ENCODE data around the gene PRELID1. TPM values are rescaled to one million over a fixed set of nuclear protein-coding genes. Genes with fewer than 3 reads are reported as not detected.

Gene PRELID1
- total RNA-seq, 2 donors from 2014 or later, result 263 to 276 TPM

DNA sequence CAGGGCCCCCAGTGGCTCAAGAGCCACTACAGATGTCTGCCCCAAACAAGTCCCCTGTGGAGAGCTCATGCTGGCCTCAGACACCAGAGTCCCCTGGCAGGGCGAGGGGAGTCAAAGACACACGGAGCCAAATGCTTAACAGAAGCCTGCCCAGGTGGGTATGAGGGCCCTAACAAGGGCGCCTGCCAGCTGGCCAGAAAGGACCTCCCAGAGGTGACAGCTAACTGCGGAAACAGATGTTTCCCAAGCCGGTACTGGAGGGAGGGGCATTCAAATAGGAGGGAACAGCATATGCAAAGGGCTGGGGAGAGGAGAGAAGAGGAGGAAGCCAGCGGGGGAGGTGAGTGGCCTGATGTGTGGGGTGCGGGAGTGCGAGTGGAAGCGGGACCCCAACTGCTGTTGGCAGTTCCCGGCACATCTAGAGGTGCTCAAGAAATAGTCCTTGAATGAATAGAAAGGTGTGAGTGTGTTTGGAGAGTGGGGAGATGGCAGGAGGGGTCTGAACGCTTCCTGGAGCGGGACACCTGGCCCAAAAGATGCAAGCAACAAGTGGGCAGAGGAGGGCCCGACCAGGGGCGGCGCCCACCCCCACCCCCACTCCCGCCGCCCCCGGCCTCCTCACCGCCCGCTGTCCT, 7.3 kb downstream of the PRELID1 start:
- intact Hi-C loops (cut with DNase I, micrococcal nuclease), result loop anchor here in 1 of 2 donors (10.0 kb wide), 1 partner anchor 54 kb away; no protein-coding TSS in a partner anchor

DNA sequence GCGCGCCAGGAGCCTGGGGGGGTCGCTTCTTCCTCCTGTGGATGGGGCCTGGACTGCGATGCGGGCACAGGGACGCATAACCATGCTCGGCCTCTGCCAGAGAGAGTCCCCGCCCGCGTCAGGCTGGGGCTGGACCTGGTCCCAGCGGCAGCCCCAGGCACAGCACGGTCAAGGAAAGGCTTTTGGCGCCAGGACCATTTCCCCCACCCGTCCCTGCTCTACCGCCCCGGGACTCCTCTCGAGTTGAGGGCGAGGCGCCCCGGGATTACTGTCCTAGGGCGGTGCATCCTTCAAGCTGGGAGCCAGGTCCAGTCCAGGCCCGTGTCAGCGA, 7.8 kb downstream of the PRELID1 start:
- intact Hi-C loops (cut with DNase I, micrococcal nuclease), result loop anchor here in 1 of 2 donors (10.0 kb wide), 1 partner anchor 53 kb away; no protein-coding TSS in a partner anchor
- peak in 1 of 2 donors; percentile 38 for DNase-seq
- peak; percentile 9 for ATAC-seq

More for the DNA sequence above, 7.3 kb downstream of the PRELID1 start:
- DNase-seq, result peak; percentile 37 to 71
- ATAC-seq, result peak; percentile 14

GRCh38 chr5:177311723-177312648, 8.4 kb downstream of the PRELID1 start, which contains the start of gene MXD3:
MXD3 (minus strand) TSS chr5:177311898; CDS start chr5:177311830, 68 bp downstream.
- peak; percentile 97 to 98 for DNase-seq
- intact Hi-C loops (cut with DNase I, micrococcal nuclease), result loop anchor here in 1 of 2 donors (10.0 kb wide), 1 partner anchor 53 kb away; no protein-coding TSS in a partner anchor
- ATAC-seq, result peak; percentile 87

DNA sequence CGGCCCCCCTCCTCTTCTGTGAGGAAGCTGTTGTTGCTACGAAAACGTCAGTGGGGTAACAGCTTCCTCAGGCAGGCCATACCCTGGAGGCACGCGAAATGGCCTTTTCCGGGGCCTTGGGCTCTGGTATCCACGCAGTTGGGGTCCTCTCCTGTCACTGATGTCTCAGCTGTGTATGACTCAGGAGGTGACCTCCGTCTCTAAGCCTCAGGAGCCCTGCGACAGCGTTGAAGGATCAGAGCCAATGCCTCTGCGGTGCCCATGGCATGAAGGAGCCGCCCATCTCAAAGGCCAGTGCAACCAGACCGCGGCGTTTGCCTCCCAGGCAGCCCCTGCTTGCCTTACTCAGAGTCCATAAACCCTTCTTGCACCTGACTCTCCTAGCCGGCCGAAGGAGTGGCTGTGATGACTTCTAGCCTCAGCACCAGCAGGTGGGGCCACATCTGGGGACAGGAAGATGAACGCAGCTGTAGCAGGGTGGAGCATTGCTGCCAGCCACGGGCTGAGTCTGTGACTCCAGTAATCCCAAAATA, 9.1 kb downstream of the PRELID1 start:
- intact Hi-C loops (cut with DNase I, micrococcal nuclease), result loop anchor here in 1 of 2 donors (10.0 kb wide), 1 partner anchor 52 kb away; no protein-coding TSS in a partner anchor
- peak; percentile 66 to 76 for DNase-seq
- ATAC-seq, result peak; percentile 48

- ATAC-seq, result no peak
- intact Hi-C loops (cut with DNase I, micrococcal nuclease), result loop anchor here in 1 of 2 donors (10.0 kb wide), 1 partner anchor 51 kb away; no protein-coding TSS in a partner anchor
- DNase-seq, result peak in 1 of 2 donors; percentile 23
These were observed 10.1 kb downstream of the PRELID1 start for GRCh38 chr5:177313561-177314259.

DNA sequence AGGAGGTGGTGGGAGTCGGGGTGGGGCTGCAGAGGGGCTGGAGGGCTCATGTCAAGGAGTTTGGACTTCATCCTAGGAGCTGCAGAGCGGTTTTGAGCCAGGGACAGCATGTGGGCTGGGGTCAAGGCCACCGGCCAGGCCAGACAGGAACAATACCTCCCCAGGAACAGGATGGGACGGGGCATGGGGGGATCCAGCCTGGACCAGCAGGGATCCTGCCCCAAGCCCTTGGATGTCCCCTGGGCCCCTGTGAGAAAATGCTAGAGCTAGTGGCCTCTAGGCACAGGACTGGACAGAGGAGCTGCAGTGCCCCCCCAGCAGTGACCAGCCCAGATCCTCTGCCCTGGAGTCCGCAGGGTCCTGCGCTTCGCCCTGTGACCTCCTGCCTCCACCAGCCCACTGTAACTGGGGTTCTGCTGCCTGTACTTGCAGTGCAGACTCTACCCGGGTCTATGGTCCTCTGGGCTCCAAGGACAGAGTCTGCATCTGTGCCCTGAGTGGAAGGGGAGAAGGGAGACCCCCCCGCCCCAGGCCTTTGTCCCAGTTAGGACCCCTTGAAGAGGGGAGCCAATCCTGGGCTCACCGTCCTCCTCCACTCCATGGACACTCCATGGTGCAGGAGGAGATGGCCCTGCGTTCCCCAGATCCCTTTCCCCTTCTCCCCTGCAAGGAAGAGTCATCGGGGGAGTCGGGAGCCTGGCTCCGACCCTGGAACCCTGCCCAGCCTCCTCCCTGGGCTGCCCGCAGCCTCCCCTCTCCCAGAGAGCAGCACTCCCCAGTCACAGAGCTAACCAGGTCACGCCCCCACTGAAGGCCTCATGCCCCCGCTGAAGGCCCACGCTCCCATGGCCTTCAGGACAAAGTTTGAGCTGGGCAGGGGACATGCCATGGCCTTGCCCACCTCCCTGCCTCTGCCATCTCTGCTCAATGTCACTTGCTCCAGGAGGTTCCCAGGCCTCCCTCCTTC, 11.1 kb downstream of the PRELID1 start:
- intact Hi-C loops (cut with DNase I, micrococcal nuclease), result loop anchor here in 1 of 2 donors (5.0 to 10.0 kb wide), 2 partner anchors 50 to 138 kb away; no protein-coding TSS in a partner anchor
- DNase-seq, result peak in 1 of 2 donors; percentile 22
- no peak for ATAC-seq

DNA sequence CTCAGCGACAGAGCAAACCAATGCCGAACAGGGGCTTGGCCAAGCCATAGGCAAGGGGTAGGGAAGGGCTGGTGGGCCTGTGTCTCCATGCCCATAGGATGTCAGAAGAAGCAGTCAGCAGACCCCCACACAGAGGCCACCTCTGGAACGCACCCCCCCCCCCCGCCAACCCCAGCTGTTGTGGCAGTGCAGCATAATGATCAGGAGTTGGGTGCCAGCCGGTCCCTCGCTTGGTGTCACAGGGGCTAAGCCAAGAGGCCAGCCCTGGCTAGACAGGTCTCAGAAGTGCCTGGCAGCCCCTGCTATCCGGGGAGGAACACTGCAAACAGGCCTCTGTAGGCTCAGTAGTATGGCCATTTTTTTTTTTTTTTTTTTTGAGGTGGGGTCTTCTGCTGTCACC, 11.8 kb downstream of the PRELID1 start:
- ATAC-seq (no peak), DNase-seq (peak in 1 of 2 donors; percentile 19)
- intact Hi-C loops (cut with DNase I, micrococcal nuclease), result loop anchor here in 1 of 2 donors (5.0 to 10.0 kb wide), 2 partner anchors 49 to 137 kb away; no protein-coding TSS in a partner anchor

DNA sequence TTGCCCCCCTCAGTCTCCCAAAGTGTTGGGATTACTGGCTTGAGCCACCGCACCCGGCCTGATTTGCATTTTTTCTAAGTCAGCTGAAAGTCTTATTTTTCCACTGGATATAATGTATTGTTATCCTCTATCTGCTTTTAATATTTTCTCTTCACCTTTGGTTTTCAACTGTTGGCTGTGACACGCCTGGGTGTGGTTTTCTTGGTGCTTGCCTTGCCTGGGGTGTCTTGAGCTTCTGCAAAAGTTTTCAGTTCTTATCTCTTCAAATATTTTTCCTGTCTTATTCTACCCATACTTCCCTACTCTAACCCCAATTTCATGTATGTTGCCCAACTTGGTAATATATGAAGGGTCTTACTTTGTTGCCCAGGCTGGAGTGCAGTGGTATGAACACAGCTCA, 12.4 kb downstream of the PRELID1 start:
- no peak for DNase-seq
- intact Hi-C loops (cut with DNase I, micrococcal nuclease), result loop anchor here in 1 of 2 donors (5.0 to 10.0 kb wide), 2 partner anchors 49 to 136 kb away; no protein-coding TSS in a partner anchor
- ATAC-seq, result no peak

DNA sequence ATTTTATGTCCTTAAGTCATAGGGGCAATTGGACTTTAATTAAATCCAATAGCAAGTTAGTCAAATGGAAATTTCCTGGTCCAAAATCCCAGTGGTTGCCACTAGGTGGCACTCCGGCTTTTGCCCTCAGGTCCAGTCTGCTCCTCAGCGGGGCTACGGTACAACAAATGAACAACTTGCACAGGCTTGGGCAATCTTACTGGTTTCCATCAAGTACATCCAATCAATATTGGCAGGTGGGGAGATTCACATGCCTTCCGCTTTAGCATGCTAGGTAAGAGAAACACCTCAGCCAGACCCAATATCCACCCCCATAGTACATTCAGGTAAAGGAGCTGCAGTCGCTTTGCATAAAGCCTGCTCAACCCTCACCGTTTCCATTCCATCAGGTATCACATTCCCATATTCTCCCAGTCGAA, 14.4 kb downstream of the PRELID1 start:
- intact Hi-C loops (cut with DNase I, micrococcal nuclease), result loop anchor here in 1 of 2 donors (5.0 to 10.0 kb wide), 2 partner anchors 47 to 134 kb away; no protein-coding TSS in a partner anchor
- ATAC-seq (peak; percentile 69), DNase-seq (peak; percentile 74 to 85)

GRCh38 chr5:177319913-177320588, 16.5 kb downstream of the PRELID1 start:
- ATAC-seq, result no peak
- no peak for DNase-seq
- intact Hi-C loops (cut with DNase I, micrococcal nuclease), result loop anchor here in 1 of 2 donors (5.0 to 10.0 kb wide), 2 partner anchors 45 to 132 kb away; no protein-coding TSS in a partner anchor

GRCh38 chr5:177320879-177321278, 17.3 kb downstream of the PRELID1 start:
- ATAC-seq (no peak), DNase-seq (peak in 1 of 2 donors; percentile 27)
- intact Hi-C loops (cut with DNase I, micrococcal nuclease), result no loop called here

GRCh38 chr5:177325868-177326381, 22.3 kb downstream of the PRELID1 start:
- ATAC-seq (peak; percentile 80), DNase-seq (no peak)
- intact Hi-C loops (cut with DNase I, micrococcal nuclease), result no loop called here

- no peak for DNase-seq
- intact Hi-C loops (cut with DNase I, micrococcal nuclease), result no loop called here
- ATAC-seq, result peak; percentile 15
These were observed 24.2 kb downstream of the PRELID1 start for GRCh38 chr5:177327539-177328522.

- DNase-seq, result no peak
- intact Hi-C loops (cut with DNase I, micrococcal nuclease), result no loop called here
- ATAC-seq, result no peak
These were observed 25.1 kb downstream of the PRELID1 start for GRCh38 chr5:177328545-177329231.

DNA sequence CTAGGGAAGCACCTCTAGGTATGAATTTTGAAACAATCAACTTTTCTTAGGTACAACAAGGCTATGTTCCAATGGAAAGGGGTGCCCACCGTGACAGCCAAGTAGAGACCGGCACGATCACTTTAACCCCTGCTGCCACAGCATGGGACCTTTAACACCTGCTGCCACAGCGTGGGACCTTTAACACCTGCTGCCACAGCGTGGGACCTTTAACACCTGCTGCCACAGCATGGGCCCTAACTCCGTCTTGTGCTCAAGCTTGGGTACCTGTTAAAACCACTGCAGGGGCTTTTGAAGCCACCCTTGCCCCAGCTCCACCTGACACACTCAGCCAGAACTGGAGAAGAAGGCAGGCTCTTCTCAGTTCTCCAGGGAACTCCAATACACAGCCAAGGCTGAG, 26.3 kb downstream of the PRELID1 start:
- DNase-seq (no peak), ATAC-seq (no peak)
- intact Hi-C loops (cut with DNase I, micrococcal nuclease), result no loop called here

All from left colon (tissue), 2 donors.